ENCODE data around the gene BARD1. TPM values are rescaled to one million over a fixed set of nuclear protein-coding genes. Genes with fewer than 3 reads are reported as not detected.

The BARD1 gene
- total RNA-seq, 4 donors from 2014 or later = 14.9 to 24.1 (median 19.6) TPM

DNA sequence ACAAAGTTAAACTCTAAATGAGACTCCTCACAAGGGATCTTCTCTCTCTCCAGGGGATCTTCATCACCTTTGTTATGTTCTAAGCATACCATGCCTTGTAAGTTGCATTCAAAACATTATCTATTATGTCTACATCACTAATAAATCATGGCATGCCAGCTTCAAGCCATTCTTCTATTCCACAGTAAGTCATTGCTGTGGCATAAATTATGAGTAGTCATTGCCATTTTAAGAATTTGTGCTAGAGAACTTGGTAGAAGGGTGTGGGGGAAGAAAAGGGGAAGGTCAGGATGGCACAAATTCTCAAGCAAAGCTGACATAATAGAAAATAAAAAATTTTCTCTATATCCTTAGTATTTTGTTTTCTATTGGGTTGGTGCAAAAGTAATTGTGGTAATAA is 33.5 kb downstream of the BARD1 start:
- H3K4me1 ChIP-seq = no peaks in the 10 kb centered on the region
- intact Hi-C loops (cut with DNase I) = no loop called here
- H3K27ac ChIP-seq (replicated peaks in 1 of 4) = no peak overlapping the region
- TF ChIP-seq EP300 (IDR thresholded peaks at IDR 0.05) (no peak), POLR2A (IDR thresholded peaks at IDR 0.05; ENCODE audit: low read depth) (no peak), POLR2AphosphoS5 (IDR thresholded peaks at IDR 0.05) (no peak)
- TF ChIP-seq, protein P1, sequence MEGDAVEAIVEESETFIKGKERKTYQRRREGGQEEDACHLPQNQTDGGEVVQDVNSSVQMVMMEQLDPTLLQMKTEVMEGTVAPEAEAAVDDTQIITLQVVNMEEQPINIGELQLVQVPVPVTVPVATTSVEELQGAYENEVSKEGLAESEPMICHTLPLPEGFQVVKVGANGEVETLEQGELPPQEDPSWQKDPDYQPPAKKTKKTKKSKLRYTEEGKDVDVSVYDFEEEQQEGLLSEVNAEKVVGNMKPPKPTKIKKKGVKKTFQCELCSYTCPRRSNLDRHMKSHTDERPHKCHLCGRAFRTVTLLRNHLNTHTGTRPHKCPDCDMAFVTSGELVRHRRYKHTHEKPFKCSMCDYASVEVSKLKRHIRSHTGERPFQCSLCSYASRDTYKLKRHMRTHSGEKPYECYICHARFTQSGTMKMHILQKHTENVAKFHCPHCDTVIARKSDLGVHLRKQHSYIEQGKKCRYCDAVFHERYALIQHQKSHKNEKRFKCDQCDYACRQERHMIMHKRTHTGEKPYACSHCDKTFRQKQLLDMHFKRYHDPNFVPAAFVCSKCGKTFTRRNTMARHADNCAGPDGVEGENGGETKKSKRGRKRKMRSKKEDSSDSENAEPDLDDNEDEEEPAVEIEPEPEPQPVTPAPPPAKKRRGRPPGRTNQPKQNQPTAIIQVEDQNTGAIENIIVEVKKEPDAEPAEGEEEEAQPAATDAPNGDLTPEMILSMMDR (IDR thresholded peaks at IDR 0.05) = no peak
- no peak for DNase-seq (ENCODE audit: extremely low spot score)
- no peak overlapping the region for H3K4me3 ChIP-seq
- peaks cover 15 to 36% (median 16%) of the 10 kb centered on the region in 4 donors for H3K36me3 ChIP-seq
- H3K9me3 ChIP-seq = no peaks in the 10 kb centered on the region
- H3K27me3 ChIP-seq = no peaks in the 10 kb centered on the region

DNA sequence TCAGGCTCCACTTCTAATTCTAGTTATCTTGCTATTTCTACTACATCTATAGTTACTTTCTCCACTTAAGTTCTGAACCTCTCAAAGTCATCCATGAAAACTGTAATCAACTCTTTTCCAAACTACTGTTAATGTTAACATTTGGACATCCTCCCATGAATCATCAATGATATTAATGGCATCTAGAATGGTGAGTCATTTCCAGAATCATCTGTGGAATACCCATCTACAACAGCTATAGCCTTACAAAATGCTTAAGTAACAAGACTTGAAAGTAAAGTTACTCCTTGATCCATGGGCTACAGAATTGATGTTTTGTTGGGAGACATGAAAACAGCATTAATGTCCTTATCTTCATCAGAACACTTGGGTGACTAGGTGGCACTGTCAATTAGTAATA is 35.4 kb downstream of the BARD1 start:
- Histone ChIP-seq H3K36me3 (peaks cover 0 to 17% (median 2%) of the 10 kb centered on the region in 4 donors), H3K4me3 (no peak overlapping the region), H3K9me3 (no peaks in the 10 kb centered on the region), H3K27me3 (no peaks in the 10 kb centered on the region), H3K27ac (replicated peaks in 1 of 4) (no peak overlapping the region), H3K4me1 (no peaks in the 10 kb centered on the region)
- no peak for DNase-seq (ENCODE audit: extremely low spot score)
- intact Hi-C loops (cut with DNase I) = no loop called here
- no peak for TF ChIP-seq EP300 (IDR thresholded peaks at IDR 0.05)
- TF ChIP-seq POLR2A (IDR thresholded peaks at IDR 0.05; ENCODE audit: low read depth) = no peak
- TF ChIP-seq, protein P1 (IDR thresholded peaks at IDR 0.05) = no peak

DNA sequence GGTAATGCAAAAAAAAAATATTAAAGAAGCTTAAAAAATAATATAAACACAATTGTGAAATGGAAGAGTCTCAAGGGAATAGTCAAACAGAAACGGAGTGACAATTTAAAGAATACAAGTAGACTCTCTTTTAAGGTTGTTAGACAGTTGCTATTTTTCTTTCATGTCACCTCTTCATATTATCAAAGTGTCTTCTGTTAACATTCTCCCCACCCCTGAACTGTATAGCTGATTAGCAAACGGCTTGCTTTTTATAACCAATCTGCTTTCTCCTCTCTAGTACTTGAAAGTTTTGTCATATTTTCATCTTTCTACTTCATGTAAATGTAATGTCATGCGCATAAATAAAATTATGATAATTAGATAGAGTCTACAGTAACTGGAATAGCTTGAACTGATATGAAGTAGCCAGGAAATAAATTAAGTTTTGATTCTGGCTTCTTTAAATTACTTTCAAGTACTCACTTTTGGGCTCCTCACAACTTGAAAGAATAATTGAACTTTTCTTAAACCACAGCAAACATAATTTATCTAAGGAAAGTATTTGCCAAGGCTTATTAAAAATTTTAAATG is 37.0 kb downstream of the BARD1 start:
- TF ChIP-seq, protein P1 (IDR thresholded peaks at IDR 0.05) = no peak
- TF ChIP-seq EP300 (IDR thresholded peaks at IDR 0.05) = no peak
- TF ChIP-seq POLR2AphosphoS5 (IDR thresholded peaks at IDR 0.05) = no peak
- no peak for TF ChIP-seq POLR2A (IDR thresholded peaks at IDR 0.05; ENCODE audit: low read depth)
- no peaks in the 10 kb centered on the region for H3K27me3 ChIP-seq
- H3K27ac ChIP-seq (replicated peaks in 1 of 4) = no peak overlapping the region
- no peak overlapping the region for H3K4me3 ChIP-seq
- no peaks in the 10 kb centered on the region for H3K9me3 ChIP-seq
- peaks cover 0 to 26% (median 2%) of the 10 kb centered on the region in 4 donors for H3K36me3 ChIP-seq
- H3K4me1 ChIP-seq = no peaks in the 10 kb centered on the region
- intact Hi-C loops (cut with DNase I) = no loop called here
- no peak for DNase-seq (ENCODE audit: extremely low spot score)
- WGBS = 59% methylated on average over 3 of the region's 3 CpGs

DNA sequence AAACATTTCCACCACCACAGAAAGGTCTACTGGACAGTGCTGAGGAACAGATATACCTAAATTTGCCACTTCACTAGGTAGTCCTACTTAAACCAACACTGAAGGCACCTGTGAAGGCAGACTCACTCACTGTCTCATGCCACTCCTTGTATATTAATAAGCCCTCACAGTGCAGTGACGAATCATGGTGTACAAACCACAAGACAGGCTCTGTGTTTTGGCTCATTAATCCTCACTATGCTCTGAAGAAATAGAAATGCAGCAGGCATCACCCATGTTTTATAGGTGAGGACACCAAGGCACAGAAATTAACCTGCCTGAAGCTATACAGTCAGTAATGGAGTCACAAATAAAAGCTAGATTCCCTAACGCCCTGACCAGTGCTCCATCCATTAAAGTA is 44.3 kb downstream of the BARD1 start:
- H3K4me3 ChIP-seq = no peak overlapping the region
- DNase-seq (ENCODE audit: extremely low spot score) = no peak
- no peaks in the 10 kb centered on the region for H3K9me3 ChIP-seq
- H3K27me3 ChIP-seq = no peaks in the 10 kb centered on the region
- no peaks in the 10 kb centered on the region for H3K4me1 ChIP-seq
- intact Hi-C loops (cut with DNase I) = no loop called here
- H3K27ac ChIP-seq (replicated peaks in 1 of 4) = no peak overlapping the region
- whole genome bisulfite sequencing = 96% methylated on average over 2 of the region's 2 CpGs
- H3K36me3 ChIP-seq = peaks cover 0 to 54% (median 15%) of the 10 kb centered on the region in 4 donors
- TF ChIP-seq POLR2A (IDR thresholded peaks at IDR 0.05; ENCODE audit: low read depth) = no peak
- TF ChIP-seq EP300 (IDR thresholded peaks at IDR 0.05) = no peak
- TF ChIP-seq, protein P1 (IDR thresholded peaks at IDR 0.05) = no peak
- TF ChIP-seq POLR2AphosphoS5 (IDR thresholded peaks at IDR 0.05) = no peak

DNA sequence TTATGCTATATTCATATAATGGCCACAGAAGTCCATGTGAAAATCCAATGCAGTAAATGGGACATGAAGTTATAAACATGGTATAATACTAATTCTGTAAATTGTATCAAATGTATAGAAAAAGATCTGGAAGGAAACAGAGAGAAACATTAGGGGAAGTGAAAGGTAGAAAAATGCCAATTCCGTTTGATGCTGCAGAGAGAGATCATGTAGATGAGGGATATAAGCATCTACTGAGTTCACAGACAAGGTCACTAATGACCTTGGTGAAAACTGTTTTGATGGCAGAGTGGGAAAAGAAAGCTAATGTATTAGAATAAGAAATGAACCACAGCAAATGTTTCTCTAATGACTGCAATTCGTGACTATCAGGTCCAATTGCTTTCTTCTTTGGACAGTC is 56.0 kb downstream of the BARD1 start:
- Histone ChIP-seq H3K4me3 (no peak overlapping the region), H3K36me3 (peaks cover 0 to 41% (median 7%) of the 10 kb centered on the region in 4 donors), H3K9me3 (no peaks in the 10 kb centered on the region), H3K27me3 (no peaks in the 10 kb centered on the region), H3K27ac (replicated peaks in 1 of 4) (no peak overlapping the region), H3K4me1 (no peaks in the 10 kb centered on the region)
- TF ChIP-seq POLR2A (IDR thresholded peaks at IDR 0.05; ENCODE audit: low read depth) = no peak
- TF ChIP-seq, protein P1 (IDR thresholded peaks at IDR 0.05) = no peak
- TF ChIP-seq EP300 (IDR thresholded peaks at IDR 0.05) = no peak
- no peak for TF ChIP-seq POLR2AphosphoS5 (IDR thresholded peaks at IDR 0.05)
- 60% methylated on average over 2 of the region's 2 CpGs for WGBS
- intact Hi-C loops (cut with DNase I) = no loop called here
- DNase-seq (ENCODE audit: extremely low spot score) = no peak
